ENCODE data around the gene PLAGL2.
"Not testable (repeated sequence)": the region's sequence is repeated elsewhere in the genome, so short reads cannot be mapped to it uniquely, and the experiment has no call there.

- TF ChIP-seq EZH2 (IDR thresholded peaks at IDR 0.05; ENCODE audit: low read length, missing control alignments); CTCF (conservative IDR thresholded peaks at IDR 0.05 in 1 of 2, IDR thresholded peaks at IDR 0.05 in 1 of 2; ENCODE audit: low read depth in 1 of 2, low read length in 2 of 2): not testable (repeated sequence)
These were observed 14.2 kb downstream of the PLAGL2 start for GRCh38 chr20:32193336-32193735.

Measured in fibroblast of lung (primary cell).